K562 (cell line): ENCODE results near the gene OPRL1. TPM values are rescaled to one million over a fixed set of nuclear protein-coding genes. Genes with fewer than 3 reads are reported as not detected.

ENCODE experiments used
- ATAC-seq: fragments of 200-7000 bp; cut with Tn5 transposase; 3 replicates; pipeline ENCODE4 v1.9.1; 2020; ENCODE audit warnings: moderate library complexity
- BruUV-seq: library from RNA; stranded (reverse); fragments of 400-500 nt; replicated peaks from 2 replicates; lab custom pipeline; 2021; lab: Mats Ljungman, UMichigan
- CTCF ChIA-PET: fragments of 300-600 bp; formaldehyde crosslinking; extraction: SDS; loops from one replicate; lab custom pipeline; 2021; ENCODE audit warnings: low intra/inter-chr PET ratio; lab: Yijun Ruan, JAX
- POLR2A ChIA-PET: fragments of 300-600, 350-650 bp; sonication (Branson Sonifier 250); formaldehyde crosslinking; extraction: SDS; loops from one replicate; lab custom pipeline; 2021; ENCODE audit warnings: antibody characterized with exemption, inconsistent platforms; lab: Yijun Ruan, JAX
- DNase-seq, 4 experiments: peaks; one replicate each; pipeline versions ENCODE4 v3.0.0 to v3.0.0-alpha.2; 2011 to 2018; ENCODE audit warnings: low spot score in 3 of 4, mixed read lengths in 3 of 4; ENCODE audit errors: extremely low read depth in 1 of 4
- FAIRE-seq: peaks from 2 replicates; lab custom pipeline; 2011; peaks lifted over from hg19 to GRCh38; lab: Jason Lieb, UNC
- H2AFZ ChIP-seq: 2 replicates; pipeline ENCODE4 v1.6.0; 2011; ENCODE audit warnings: low read depth, low read length, control low read depth, inconsistent platforms
- H3K27ac ChIP-seq: fragments of 200-600 bp; 3 replicates; pipeline ENCODE4 v1.8.0; 2011; ENCODE audit warnings: low read depth, mild to moderate bottlenecking, control low read depth, inconsistent platforms, low read length, moderate library complexity, mixed read lengths; ENCODE audit errors: extremely low read depth
- H3K27me3 ChIP-seq, 2 experiments: fragments of 300-600 bp in 1 of 2; 2 replicates in 1 of 2; 3 replicates in 1 of 2; pipeline versions ENCODE4 v1.6.0 to v1.8.0; 2011; ENCODE audit warnings: inconsistent platforms in 2 of 2, low read length in 2 of 2, mild to moderate bottlenecking in 1 of 2, mixed read lengths in 1 of 2, moderate library complexity in 1 of 2; ENCODE audit not compliant: control insufficient read depth in 2 of 2, insufficient read depth in 2 of 2
- H3K36me3 ChIP-seq: fragments of 300-600 bp; 3 replicates; pipeline ENCODE4 v1.8.0; 2011; ENCODE audit warnings: mild to moderate bottlenecking, low read length, inconsistent platforms; ENCODE audit not compliant: control insufficient read depth, insufficient read depth
- H3K4me1 ChIP-seq, 2 experiments: fragments of 200-600 bp in 1 of 2; replicated peaks in 1 of 2; 2 replicates in 1 of 2; 3 replicates in 1 of 2; pipeline versions ENCODE4 v1.5.1 to v1.8.0; 2011; ENCODE audit warnings: inconsistent platforms in 2 of 2, low read length in 2 of 2, mild to moderate bottlenecking in 1 of 2, mixed read lengths in 1 of 2, moderate library complexity in 1 of 2; ENCODE audit not compliant: control insufficient read depth in 2 of 2, insufficient read depth in 2 of 2
- H3K4me2 ChIP-seq: 2 replicates; pipeline ENCODE4 v1.6.1; 2011; ENCODE audit warnings: low read length, control low read depth, inconsistent platforms, mixed read lengths; ENCODE audit not compliant: insufficient read depth
- H3K4me3 ChIP-seq: fragments of 200-600 bp; sonication (generic), shearing (Covaris generic); 2 replicates; pipeline ENCODE4 v1.5.1; 2016; ENCODE audit warnings: control low read depth, inconsistent platforms
- H3K79me2 ChIP-seq: fragments of 200-600 bp; 3 replicates; pipeline ENCODE4 v1.8.0; 2011; ENCODE audit warnings: low read length, inconsistent platforms; ENCODE audit not compliant: control insufficient read depth, insufficient read depth
- H3K9ac ChIP-seq, 2 experiments: 2 replicates each; pipeline versions ENCODE4 v1.6.0 to v1.6.1; 2011; ENCODE audit warnings: low read depth in 2 of 2, low read length in 2 of 2, control low read depth in 1 of 2, inconsistent platforms in 1 of 2, mild to moderate bottlenecking in 1 of 2, mixed read lengths in 1 of 2; ENCODE audit not compliant: insufficient read depth in 1 of 2
- H3K9me1 ChIP-seq: one replicate; pipeline ENCODE4 v1.6.0; 2011; ENCODE audit warnings: inconsistent platforms, mild to moderate bottlenecking, low read length, moderate library complexity; ENCODE audit not compliant: control insufficient read depth, insufficient read depth
- H3K9me3 ChIP-seq: replicated peaks from 2 replicates; pipeline ENCODE4 v1.5.1; 2011; ENCODE audit warnings: low read depth, low read length, inconsistent platforms; ENCODE audit not compliant: control insufficient read depth, insufficient read depth
- H4K20me1 ChIP-seq: replicated peaks from 2 replicates; pipeline ENCODE4 v1.6.1; 2011; ENCODE audit warnings: low read length, inconsistent platforms, mixed read lengths; ENCODE audit not compliant: control insufficient read depth, insufficient read depth
- EGR1 ChIP-seq: fragments of 450-650 bp; conservative IDR thresholded peaks from 2 replicates; pipeline ENCODE4 v1.6.1; 2017; ENCODE audit warnings: mild to moderate bottlenecking
- HEY1 ChIP-seq: fragments of 250-450 bp; sonication (Bioruptor Pico); IDR thresholded peaks from 2 replicates; pipeline ENCODE4 v1.5.0; 2020; ENCODE audit warnings: mild to moderate bottlenecking, moderate library complexity, borderline replicate concordance
- HIVEP1 ChIP-seq: fragments of 250-450 bp; sonication (Bioruptor Pico); IDR thresholded peaks from 2 replicates; pipeline ENCODE4 v1.4.0; 2020; ENCODE audit warnings: mild to moderate bottlenecking
- HMGN3 ChIP-seq: IDR thresholded peaks from 2 replicates; pipeline ENCODE4 v1.6.1; 2011; ENCODE audit warnings: borderline replicate concordance, low read depth, mild to moderate bottlenecking, mixed read lengths, low read length; ENCODE audit not compliant: insufficient read length; ENCODE audit errors: extremely low read depth
- KDM5B ChIP-seq: fragments of 200-600 bp; sonication (generic); IDR thresholded peaks from 2 replicates; pipeline ENCODE4 v1.6.1; 2012; ENCODE audit warnings: low read depth, mild to moderate bottlenecking, moderate library complexity, low read length, control low read depth, inconsistent platforms; ENCODE audit not compliant: insufficient replicate concordance
- LCOR ChIP-seq: sonication (generic); formaldehyde crosslinking; IDR thresholded peaks from 2 replicates; pipeline ENCODE4 v1.8.0; 2022; ENCODE audit warnings: mild to moderate bottlenecking, missing genetic modification reagents
- MTA3 ChIP-seq: fragments of 450-650 bp; formaldehyde crosslinking; IDR thresholded peaks from 2 replicates; pipeline ENCODE4 v1.6.1; 2017; ENCODE audit warnings: mild to moderate bottlenecking, borderline replicate concordance
- RBM25 ChIP-seq: fragments of 200-400 bp; formaldehyde crosslinking; IDR thresholded peaks from 2 replicates; pipeline ENCODE4 v1.6.1; 2018; ENCODE audit warnings: low read length, low read depth, moderate library complexity; ENCODE audit not compliant: severe bottlenecking
- THRAP3 ChIP-seq: fragments of 450-650 bp; IDR thresholded peaks from 2 replicates; pipeline ENCODE4 v1.6.1; 2016; ENCODE audit warnings: mild to moderate bottlenecking, inconsistent platforms, borderline replicate concordance
- ZNF23 ChIP-seq: fragments of 250-450 bp; sonication (Bioruptor Pico); IDR thresholded peaks from 2 replicates; pipeline ENCODE4 v1.4.0; 2020; ENCODE audit warnings: mild to moderate bottlenecking
- ZNF507 ChIP-seq: conservative IDR thresholded peaks from 2 replicates; pipeline ENCODE4 v1.6.1; 2017; ENCODE audit warnings: missing genetic modification characterization, missing compliant biosample characterization
- ZNF780A ChIP-seq: fragments of 250-450 bp; sonication (Bioruptor Pico); IDR thresholded peaks from 2 replicates; pipeline ENCODE4 v1.5.0; 2021; ENCODE audit warnings: mild to moderate bottlenecking
- WGBS: fragments of 100-300 bp; shearing (Covaris generic); methylation state at CpG from one replicate; pipeline ENCODE4 v1.1.6; 2016; ENCODE audit warnings: low coverage, mixed read lengths; ENCODE audit not compliant: insufficient coverage; ENCODE audit errors: missing lambda C conversion rate; 5-methylcytosine and 5-hydroxymethylcytosine counted together
- in situ Hi-C: fragments of 300-500 bp; cut with MboI; formaldehyde crosslinking; loops from 4 replicates; pipeline ENCODE4 v1.15.0; 2018; ENCODE audit warnings: inconsistent platforms, mixed read lengths
- intact Hi-C: fragments of 100-400 bp; cut with micrococcal nuclease; formaldehyde crosslinking; loops from 2 replicates; pipeline ENCODE4 v1.14.2; 2022
- polyA plus RNA-seq, 8 experiments: library from polyadenylated mRNA; depleted of rRNA in 4 of 8; stranded (reverse) in 5 of 8; unstranded in 3 of 8; fragments of >200 nt; fragmentation: Nextera tagmentation in 2 of 8; fragmentation: Illumina TruSeq in 1 of 8; extraction: Ambion mirVana in 2 of 8; extraction: Trizol in 1 of 8; gene quantifications; 2 replicates each; pipeline versions ENCODE4 v1.2.1 to v1.2.3, GENCODE V29; 2011 to 2014; ENCODE audit warnings: inconsistent platforms in 1 of 8, missing spikeins in 1 of 8
- total RNA-seq, 7 experiments: library from RNA; depleted of rRNA in 6 of 7; stranded (reverse); fragments of >200 nt in 6 of 7; fragmentation: Illumina TruSeq in 2 of 7; extraction: Trizol in 2 of 7; gene quantifications; 2 replicates each; pipeline versions ENCODE4 v1.2.1 to v1.2.3, GENCODE V29; 2011 to 2021; ENCODE audit warnings: low replicate concordance in 1 of 7
- TF ChIP-seq, protein P1 (sequence below): sonication (generic); formaldehyde crosslinking; IDR thresholded peaks from 2 replicates; pipeline ENCODE4 v1.8.0; 2022; ENCODE audit warnings: mild to moderate bottlenecking, missing genetic modification reagents
- TF ChIP-seq, protein P2 (sequence below): fragments of 250-450 bp; sonication (Bioruptor Pico); IDR thresholded peaks from 2 replicates; pipeline ENCODE4 v1.4.0; 2020
- TF ChIP-seq, protein P3 (sequence below): fragments of 250-450 bp; sonication (Bioruptor Pico); IDR thresholded peaks from 2 replicates; pipeline ENCODE4 v1.5.0; 2021

OPRL1 gene
- total and polyA plus RNA-seq, 9 of the 15 experiments (the other 6 are each of a cell fraction or from before 2014, with no cell fraction given), result 0.06 to 0.33 (median 0.11) TPM; not detected in 2

DNA sequence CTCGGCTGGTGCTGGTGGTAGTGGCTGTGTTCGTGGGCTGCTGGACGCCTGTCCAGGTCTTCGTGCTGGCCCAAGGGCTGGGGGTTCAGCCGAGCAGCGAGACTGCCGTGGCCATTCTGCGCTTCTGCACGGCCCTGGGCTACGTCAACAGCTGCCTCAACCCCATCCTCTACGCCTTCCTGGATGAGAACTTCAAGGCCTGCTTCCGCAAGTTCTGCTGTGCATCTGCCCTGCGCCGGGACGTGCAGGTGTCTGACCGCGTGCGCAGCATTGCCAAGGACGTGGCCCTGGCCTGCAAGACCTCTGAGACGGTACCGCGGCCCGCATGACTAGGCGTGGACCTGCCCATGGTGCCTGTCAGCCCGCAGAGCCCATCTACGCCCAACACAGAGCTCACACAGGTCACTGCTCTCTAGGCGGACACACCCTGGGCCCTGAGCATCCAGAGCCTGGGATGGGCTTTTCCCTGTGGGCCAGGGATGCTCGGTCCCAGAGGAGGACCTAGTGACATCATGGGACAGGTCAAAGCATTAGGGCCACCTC lies 18.7 kb downstream of the OPRL1 start:
- peaks cover 32 to 54% of the 10 kb centered on the region in 2 experiments for H3K27me3 ChIP-seq
- no TSS peak for BruUV-seq
- ATAC-seq (no peak), FAIRE-seq (no peak), DNase-seq (no peak)
- no peak overlapping the region for H3K4me3 ChIP-seq
- no peak overlapping the region for H3K27ac ChIP-seq
- H3K36me3 ChIP-seq, result no peaks in the 10 kb centered on the region
- ChIA-PET POLR2A (interaction anchor here (1.0 kb wide), 1 partner anchor 57 kb away, joined by 3 read pairs; no protein-coding TSS in a partner anchor), CTCF (no interaction called here)
- WGBS, result 11% methylated on average over 26 of the region's 28 CpGs
- intact Hi-C loops (no loop called here), in situ Hi-C loops (no loop called here)
- H3K4me2 ChIP-seq, result no peak overlapping the region
- H3K4me1 ChIP-seq, result peaks cover 0 to 19% of the 10 kb centered on the region in 2 experiments; a peak in 3 of 5 replicates
- H3K9ac ChIP-seq, result no peak overlapping the region
- no peaks in the 10 kb centered on the region for H3K9me3 ChIP-seq
- H3K9me1 ChIP-seq, result no peaks in the 10 kb centered on the region
- peaks cover 7% of the 10 kb centered on the region; the same call in 1 of the 2 replicates for H4K20me1 ChIP-seq
- no peak overlapping the region for H2AFZ ChIP-seq
- no peaks in the 10 kb centered on the region for H3K79me2 ChIP-seq
- TF ChIP-seq, protein P1, sequence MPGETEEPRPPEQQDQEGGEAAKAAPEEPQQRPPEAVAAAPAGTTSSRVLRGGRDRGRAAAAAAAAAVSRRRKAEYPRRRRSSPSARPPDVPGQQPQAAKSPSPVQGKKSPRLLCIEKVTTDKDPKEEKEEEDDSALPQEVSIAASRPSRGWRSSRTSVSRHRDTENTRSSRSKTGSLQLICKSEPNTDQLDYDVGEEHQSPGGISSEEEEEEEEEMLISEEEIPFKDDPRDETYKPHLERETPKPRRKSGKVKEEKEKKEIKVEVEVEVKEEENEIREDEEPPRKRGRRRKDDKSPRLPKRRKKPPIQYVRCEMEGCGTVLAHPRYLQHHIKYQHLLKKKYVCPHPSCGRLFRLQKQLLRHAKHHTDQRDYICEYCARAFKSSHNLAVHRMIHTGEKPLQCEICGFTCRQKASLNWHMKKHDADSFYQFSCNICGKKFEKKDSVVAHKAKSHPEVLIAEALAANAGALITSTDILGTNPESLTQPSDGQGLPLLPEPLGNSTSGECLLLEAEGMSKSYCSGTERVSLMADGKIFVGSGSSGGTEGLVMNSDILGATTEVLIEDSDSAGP (CRISPR knock-in tag), result no peak
- TF ChIP-seq, protein P2, sequence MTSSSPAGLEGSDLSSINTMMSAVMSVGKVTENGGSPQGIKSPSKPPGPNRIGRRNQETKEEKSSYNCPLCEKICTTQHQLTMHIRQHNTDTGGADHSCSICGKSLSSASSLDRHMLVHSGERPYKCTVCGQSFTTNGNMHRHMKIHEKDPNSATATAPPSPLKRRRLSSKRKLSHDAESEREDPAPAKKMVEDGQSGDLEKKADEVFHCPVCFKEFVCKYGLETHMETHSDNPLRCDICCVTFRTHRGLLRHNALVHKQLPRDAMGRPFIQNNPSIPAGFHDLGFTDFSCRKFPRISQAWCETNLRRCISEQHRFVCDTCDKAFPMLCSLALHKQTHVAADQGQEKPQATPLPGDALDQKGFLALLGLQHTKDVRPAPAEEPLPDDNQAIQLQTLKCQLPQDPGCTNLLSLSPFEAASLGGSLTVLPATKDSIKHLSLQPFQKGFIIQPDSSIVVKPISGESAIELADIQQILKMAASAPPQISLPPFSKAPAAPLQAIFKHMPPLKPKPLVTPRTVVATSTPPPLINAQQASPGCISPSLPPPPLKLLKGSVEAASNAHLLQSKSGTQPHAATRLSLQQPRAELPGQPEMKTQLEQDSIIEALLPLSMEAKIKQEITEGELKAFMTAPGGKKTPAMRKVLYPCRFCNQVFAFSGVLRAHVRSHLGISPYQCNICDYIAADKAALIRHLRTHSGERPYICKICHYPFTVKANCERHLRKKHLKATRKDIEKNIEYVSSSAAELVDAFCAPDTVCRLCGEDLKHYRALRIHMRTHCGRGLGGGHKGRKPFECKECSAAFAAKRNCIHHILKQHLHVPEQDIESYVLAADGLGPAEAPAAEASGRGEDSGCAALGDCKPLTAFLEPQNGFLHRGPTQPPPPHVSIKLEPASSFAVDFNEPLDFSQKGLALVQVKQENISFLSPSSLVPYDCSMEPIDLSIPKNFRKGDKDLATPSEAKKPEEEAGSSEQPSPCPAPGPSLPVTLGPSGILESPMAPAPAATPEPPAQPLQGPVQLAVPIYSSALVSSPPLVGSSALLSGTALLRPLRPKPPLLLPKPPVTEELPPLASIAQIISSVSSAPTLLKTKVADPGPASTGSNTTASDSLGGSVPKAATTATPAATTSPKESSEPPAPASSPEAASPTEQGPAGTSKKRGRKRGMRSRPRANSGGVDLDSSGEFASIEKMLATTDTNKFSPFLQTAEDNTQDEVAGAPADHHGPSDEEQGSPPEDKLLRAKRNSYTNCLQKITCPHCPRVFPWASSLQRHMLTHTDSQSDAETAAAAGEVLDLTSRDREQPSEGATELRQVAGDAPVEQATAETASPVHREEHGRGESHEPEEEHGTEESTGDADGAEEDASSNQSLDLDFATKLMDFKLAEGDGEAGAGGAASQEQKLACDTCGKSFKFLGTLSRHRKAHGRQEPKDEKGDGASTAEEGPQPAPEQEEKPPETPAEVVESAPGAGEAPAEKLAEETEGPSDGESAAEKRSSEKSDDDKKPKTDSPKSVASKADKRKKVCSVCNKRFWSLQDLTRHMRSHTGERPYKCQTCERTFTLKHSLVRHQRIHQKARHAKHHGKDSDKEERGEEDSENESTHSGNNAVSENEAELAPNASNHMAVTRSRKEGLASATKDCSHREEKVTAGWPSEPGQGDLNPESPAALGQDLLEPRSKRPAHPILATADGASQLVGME (CRISPR knock-in tag), result no peak
- TF ChIP-seq ZNF780A (CRISPR knock-in tag) (no peak), EGR1 (no peak), KDM5B (no peak), THRAP3 (no peak), ZNF23 (CRISPR knock-in tag) (no peak), RBM25 (no peak), HEY1 (no peak), HMGN3 (no peak), ZNF507 (tag) (no peak), LCOR (CRISPR knock-in tag) (no peak), HIVEP1 (CRISPR knock-in tag) (no peak), MTA3 (no peak)
- TF ChIP-seq, protein P3, sequence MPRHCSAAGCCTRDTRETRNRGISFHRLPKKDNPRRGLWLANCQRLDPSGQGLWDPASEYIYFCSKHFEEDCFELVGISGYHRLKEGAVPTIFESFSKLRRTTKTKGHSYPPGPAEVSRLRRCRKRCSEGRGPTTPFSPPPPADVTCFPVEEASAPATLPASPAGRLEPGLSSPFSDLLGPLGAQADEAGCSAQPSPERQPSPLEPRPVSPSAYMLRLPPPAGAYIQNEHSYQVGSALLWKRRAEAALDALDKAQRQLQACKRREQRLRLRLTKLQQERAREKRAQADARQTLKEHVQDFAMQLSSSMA, result no peak
